ENCODE results near the gene MYLK4. TPM values are rescaled to one million over a fixed set of nuclear protein-coding genes. Genes with fewer than 3 reads are reported as not detected.

The MYLK4 gene
- polyA plus RNA-seq, 1 donor from 2014 or later: 1.3 TPM

DNA sequence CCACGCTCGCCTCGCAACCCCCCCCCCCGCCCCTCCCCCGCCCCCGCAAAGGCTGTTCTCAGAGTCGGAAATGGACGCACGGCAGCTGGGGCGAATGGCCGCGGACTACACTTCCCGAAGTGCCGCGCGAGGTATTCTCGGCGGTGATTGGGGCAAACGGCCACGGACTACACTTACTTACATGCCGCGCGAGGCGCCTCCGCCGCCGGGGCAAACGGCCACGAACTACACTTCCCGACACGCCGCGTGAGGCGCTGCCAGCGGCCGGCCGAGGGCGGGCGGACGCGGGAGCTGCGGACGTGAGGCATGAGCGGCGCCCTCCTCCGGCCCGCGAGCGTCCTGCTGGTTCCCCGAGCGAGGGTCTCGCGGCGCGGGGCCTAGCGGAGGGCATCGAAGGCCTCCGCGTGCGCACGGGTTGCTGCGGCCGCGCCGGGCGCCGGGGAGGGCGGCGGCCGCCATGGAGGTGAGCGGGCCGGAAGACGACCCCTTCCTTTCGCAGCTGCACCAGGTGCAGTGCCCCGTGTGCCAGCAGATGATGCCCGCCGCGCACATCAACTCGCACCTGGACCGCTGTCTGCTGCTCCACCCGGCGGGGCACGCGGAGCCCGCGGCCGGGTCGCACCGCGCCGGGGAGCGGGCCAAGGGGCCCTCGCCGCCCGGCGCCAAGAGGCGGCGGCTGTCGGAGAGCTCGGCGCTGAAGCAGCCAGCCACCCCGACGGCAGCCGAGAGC is 14.6 kb upstream of the MYLK4 start, which contains the start of gene WRNIP1:
Gene WRNIP1, plus strand, starts transcription at position 228 of the 730 bp plus-strand sequence. Its CDS starts 230 bp downstream, at position 458.
- H3K79me2 ChIP-seq (replicated peaks; ENCODE audit: insufficient read depth, low read length): peaks cover 43% of the 10 kb centered on the region
- no peaks in the 10 kb centered on the region for H3K27me3 ChIP-seq (ENCODE audit: insufficient read depth, low read depth, low read length)
- H2AFZ ChIP-seq (ENCODE audit: low read depth, low read length): peak within 1 kb of the TSS; percentile 58
- no peaks in the 10 kb centered on the region for H3K9me3 ChIP-seq (ENCODE audit: low read length)
- peak within 1 kb of the TSS; percentile 95 for H3K27ac ChIP-seq (ENCODE audit: low read length)
- H3K4me2 ChIP-seq (ENCODE audit: low read length): peak within 1 kb of the TSS; percentile 99
- peak within 1 kb of the TSS; percentile 79 for H3K4me3 ChIP-seq (ENCODE audit: low read length)
- no peak for TF ChIP-seq EZH2 (IDR thresholded peaks at IDR 0.05; ENCODE audit: borderline replicate concordance, insufficient read depth, low read length, poor library complexity, severe bottlenecking)
- TF ChIP-seq, protein P1, sequence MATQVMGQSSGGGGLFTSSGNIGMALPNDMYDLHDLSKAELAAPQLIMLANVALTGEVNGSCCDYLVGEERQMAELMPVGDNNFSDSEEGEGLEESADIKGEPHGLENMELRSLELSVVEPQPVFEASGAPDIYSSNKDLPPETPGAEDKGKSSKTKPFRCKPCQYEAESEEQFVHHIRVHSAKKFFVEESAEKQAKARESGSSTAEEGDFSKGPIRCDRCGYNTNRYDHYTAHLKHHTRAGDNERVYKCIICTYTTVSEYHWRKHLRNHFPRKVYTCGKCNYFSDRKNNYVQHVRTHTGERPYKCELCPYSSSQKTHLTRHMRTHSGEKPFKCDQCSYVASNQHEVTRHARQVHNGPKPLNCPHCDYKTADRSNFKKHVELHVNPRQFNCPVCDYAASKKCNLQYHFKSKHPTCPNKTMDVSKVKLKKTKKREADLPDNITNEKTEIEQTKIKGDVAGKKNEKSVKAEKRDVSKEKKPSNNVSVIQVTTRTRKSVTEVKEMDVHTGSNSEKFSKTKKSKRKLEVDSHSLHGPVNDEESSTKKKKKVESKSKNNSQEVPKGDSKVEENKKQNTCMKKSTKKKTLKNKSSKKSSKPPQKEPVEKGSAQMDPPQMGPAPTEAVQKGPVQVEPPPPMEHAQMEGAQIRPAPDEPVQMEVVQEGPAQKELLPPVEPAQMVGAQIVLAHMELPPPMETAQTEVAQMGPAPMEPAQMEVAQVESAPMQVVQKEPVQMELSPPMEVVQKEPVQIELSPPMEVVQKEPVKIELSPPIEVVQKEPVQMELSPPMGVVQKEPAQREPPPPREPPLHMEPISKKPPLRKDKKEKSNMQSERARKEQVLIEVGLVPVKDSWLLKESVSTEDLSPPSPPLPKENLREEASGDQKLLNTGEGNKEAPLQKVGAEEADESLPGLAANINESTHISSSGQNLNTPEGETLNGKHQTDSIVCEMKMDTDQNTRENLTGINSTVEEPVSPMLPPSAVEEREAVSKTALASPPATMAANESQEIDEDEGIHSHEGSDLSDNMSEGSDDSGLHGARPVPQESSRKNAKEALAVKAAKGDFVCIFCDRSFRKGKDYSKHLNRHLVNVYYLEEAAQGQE (IDR thresholded peaks at IDR 0.05; ENCODE audit: borderline replicate concordance): no peak
- peak; percentile 86 for TF ChIP-seq MXI1 (conservative IDR thresholded peaks at IDR 0.05; ENCODE audit: poor library complexity, severe bottlenecking)
- peak; percentile 63 for TF ChIP-seq POLR2AphosphoS5 (IDR thresholded peaks at IDR 0.05)
- no peak for TF ChIP-seq TAF1 (IDR thresholded peaks at IDR 0.05; ENCODE audit: low read depth)
- TF ChIP-seq, protein P2, sequence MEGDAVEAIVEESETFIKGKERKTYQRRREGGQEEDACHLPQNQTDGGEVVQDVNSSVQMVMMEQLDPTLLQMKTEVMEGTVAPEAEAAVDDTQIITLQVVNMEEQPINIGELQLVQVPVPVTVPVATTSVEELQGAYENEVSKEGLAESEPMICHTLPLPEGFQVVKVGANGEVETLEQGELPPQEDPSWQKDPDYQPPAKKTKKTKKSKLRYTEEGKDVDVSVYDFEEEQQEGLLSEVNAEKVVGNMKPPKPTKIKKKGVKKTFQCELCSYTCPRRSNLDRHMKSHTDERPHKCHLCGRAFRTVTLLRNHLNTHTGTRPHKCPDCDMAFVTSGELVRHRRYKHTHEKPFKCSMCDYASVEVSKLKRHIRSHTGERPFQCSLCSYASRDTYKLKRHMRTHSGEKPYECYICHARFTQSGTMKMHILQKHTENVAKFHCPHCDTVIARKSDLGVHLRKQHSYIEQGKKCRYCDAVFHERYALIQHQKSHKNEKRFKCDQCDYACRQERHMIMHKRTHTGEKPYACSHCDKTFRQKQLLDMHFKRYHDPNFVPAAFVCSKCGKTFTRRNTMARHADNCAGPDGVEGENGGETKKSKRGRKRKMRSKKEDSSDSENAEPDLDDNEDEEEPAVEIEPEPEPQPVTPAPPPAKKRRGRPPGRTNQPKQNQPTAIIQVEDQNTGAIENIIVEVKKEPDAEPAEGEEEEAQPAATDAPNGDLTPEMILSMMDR (IDR thresholded peaks at IDR 0.05; ENCODE audit: poor library complexity, severe bottlenecking): peak; percentile 90
- TF ChIP-seq SMC3 (conservative IDR thresholded peaks at IDR 0.05; ENCODE audit: poor library complexity): peak; percentile 47
- peak; percentile 40 for TF ChIP-seq RAD21 (conservative IDR thresholded peaks at IDR 0.05)
- peak; percentile 41 for TF ChIP-seq EP300 (conservative IDR thresholded peaks at IDR 0.05; ENCODE audit: poor library complexity, severe bottlenecking)
- H3K36me3 ChIP-seq (ENCODE audit: insufficient read depth, low read length): no peaks in the 10 kb centered on the region
- H3K9ac ChIP-seq (ENCODE audit: low read length): peak within 1 kb of the TSS; percentile 84
- H3F3A ChIP-seq (ENCODE audit: insufficient read depth, low read length, poor library complexity, severe bottlenecking): peaks cover 10% of the 10 kb centered on the region
- H3K9me2 ChIP-seq (ENCODE audit: insufficient read depth, low read length): no peaks in the 10 kb centered on the region
- H4K20me1 ChIP-seq (ENCODE audit: insufficient read depth): peaks cover 4% of the 10 kb centered on the region

DNA sequence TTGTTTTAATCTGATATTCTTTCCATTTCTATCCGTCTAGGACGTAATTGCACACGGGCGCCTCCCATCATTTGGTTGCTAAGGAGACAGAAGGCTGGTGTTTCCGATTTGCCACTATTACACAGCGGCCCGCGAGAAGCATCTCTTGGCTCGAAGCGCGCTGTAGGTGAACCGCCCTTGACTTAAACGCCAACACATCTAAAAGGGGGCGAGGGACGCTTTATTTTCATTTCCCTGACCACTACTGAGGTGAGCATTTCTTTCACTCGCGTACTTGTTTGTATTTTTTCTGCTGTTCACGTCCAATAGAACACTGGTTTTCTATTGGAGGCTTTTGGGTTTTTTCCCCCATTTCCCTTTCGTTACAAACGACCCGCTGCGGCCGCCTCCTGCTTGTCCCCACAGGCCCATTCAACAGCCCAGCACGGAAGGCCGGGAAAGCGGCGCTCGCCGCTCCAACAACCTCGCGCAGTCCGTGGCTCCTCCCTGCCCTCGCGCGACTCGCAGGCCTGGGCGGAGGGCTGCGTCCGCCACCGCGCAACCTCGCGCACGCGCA is 14.0 kb upstream of the MYLK4 start:
- no peaks in the 10 kb centered on the region for H3K36me3 ChIP-seq (ENCODE audit: insufficient read depth, low read length)
- no peaks in the 10 kb centered on the region for H3K9me2 ChIP-seq (ENCODE audit: insufficient read depth, low read length)
- H3F3A ChIP-seq (ENCODE audit: insufficient read depth, low read length, poor library complexity, severe bottlenecking): peaks cover 10% of the 10 kb centered on the region
- peak; percentile 23 for TF ChIP-seq SMC3 (conservative IDR thresholded peaks at IDR 0.05; ENCODE audit: poor library complexity)
- TF ChIP-seq MXI1 (conservative IDR thresholded peaks at IDR 0.05; ENCODE audit: poor library complexity, severe bottlenecking): peak; percentile 24
- TF ChIP-seq, protein P2 (IDR thresholded peaks at IDR 0.05; ENCODE audit: poor library complexity, severe bottlenecking): no peak
- peak; percentile 50 for TF ChIP-seq EP300 (conservative IDR thresholded peaks at IDR 0.05; ENCODE audit: poor library complexity, severe bottlenecking)
- peak; percentile 23 for TF ChIP-seq RAD21 (conservative IDR thresholded peaks at IDR 0.05)
- TF ChIP-seq POLR2AphosphoS5 (IDR thresholded peaks at IDR 0.05): peak; percentile 89
- peak; percentile 18 for TF ChIP-seq TAF1 (IDR thresholded peaks at IDR 0.05; ENCODE audit: low read depth)
- TF ChIP-seq EZH2 (IDR thresholded peaks at IDR 0.05; ENCODE audit: borderline replicate concordance, insufficient read depth, low read length, poor library complexity, severe bottlenecking): no peak
- TF ChIP-seq, protein P1 (IDR thresholded peaks at IDR 0.05; ENCODE audit: borderline replicate concordance): peak; percentile 38
- H3K27ac ChIP-seq (ENCODE audit: low read length): peak overlapping the region; percentile 95
- peak overlapping the region; percentile 37 for H3K4me2 ChIP-seq (ENCODE audit: low read length)
- H3K9me3 ChIP-seq (ENCODE audit: low read length): no peaks in the 10 kb centered on the region
- H2AFZ ChIP-seq (ENCODE audit: low read depth, low read length): peak overlapping the region; percentile 58
- H3K27me3 ChIP-seq (ENCODE audit: insufficient read depth, low read depth, low read length): no peaks in the 10 kb centered on the region
- peak overlapping the region; percentile 81 for H3K9ac ChIP-seq (ENCODE audit: low read length)
- H3K4me3 ChIP-seq (ENCODE audit: low read length): peak overlapping the region; percentile 72
- peaks cover 4% of the 10 kb centered on the region for H4K20me1 ChIP-seq (ENCODE audit: insufficient read depth)
- peaks cover 36% of the 10 kb centered on the region for H3K79me2 ChIP-seq (replicated peaks; ENCODE audit: insufficient read depth, low read length)
